Endothelial cell of umbilical vein (primary cell): ENCODE measurements around the gene ALDH1A2. TPM values are rescaled to one million over a fixed set of nuclear protein-coding genes. Genes with fewer than 3 reads are reported as not detected.

Source experiments
- BruUV-seq: library from RNA; stranded (reverse); fragments of 400-500 nt; replicated peaks from 2 replicates; lab custom pipeline; 2021; lab: Mats Ljungman, UMichigan
- CTCF ChIA-PET: fragments of 300-600, 350-600 bp; sonication (Branson Sonifier 250); formaldehyde crosslinking; loops from one replicate; lab custom pipeline; 2021; ENCODE audit warnings: antibody characterized with exemption, inconsistent platforms; lab: Charles Lee
- POLR2A ChIA-PET: fragments of 300-600, 350-600 bp; sonication (Branson Sonifier 250); formaldehyde crosslinking; loops from one replicate; lab custom pipeline; 2021; ENCODE audit warnings: antibody characterized with exemption, inconsistent platforms; lab: Charles Lee
- DNase-seq: peaks from one replicate; pipeline ENCODE4 v3.0.0-alpha.2; 2011; ENCODE audit warnings: low read depth, low spot score
- FAIRE-seq: peaks from 2 replicates; lab custom pipeline; 2011; peaks lifted over from hg19 to GRCh38; lab: Jason Lieb, UNC
- H2AFZ ChIP-seq: 2 replicates; pipeline ENCODE4 v1.6.0; 2012; ENCODE audit warnings: low read depth, low read length, control low read depth, inconsistent platforms
- H3K27ac ChIP-seq: 2 replicates; pipeline ENCODE4 v1.5.1; 2011; ENCODE audit warnings: low read depth, mild to moderate bottlenecking, control low read depth, low read length, moderate library complexity; ENCODE audit not compliant: insufficient read depth
- H3K27me3 ChIP-seq, 2 experiments: 2 replicates each; pipeline versions ENCODE4 v1.6.0 to v1.6.1; 2011; ENCODE audit warnings: low read length in 2 of 2, mixed read lengths in 1 of 2; ENCODE audit not compliant: control insufficient read depth in 2 of 2, insufficient read depth in 2 of 2
- H3K36me3 ChIP-seq, 2 experiments: 2 replicates in 1 of 2; 3 replicates in 1 of 2; pipeline ENCODE4 v1.5.1; 2011; ENCODE audit warnings: low read length in 2 of 2, mild to moderate bottlenecking in 1 of 2, moderate library complexity in 1 of 2; ENCODE audit not compliant: control insufficient read depth in 2 of 2, insufficient read depth in 2 of 2; ENCODE audit errors: extremely low read depth in 1 of 2
- H3K4me1 ChIP-seq: 3 replicates; pipeline ENCODE4 v1.5.1; 2011; ENCODE audit warnings: mild to moderate bottlenecking, low read length; ENCODE audit not compliant: control insufficient read depth, insufficient read depth; ENCODE audit errors: extremely low read depth
- H3K4me2 ChIP-seq: 2 replicates; pipeline ENCODE4 v1.6.1; 2011; ENCODE audit warnings: low read length, control low read depth, mixed read lengths; ENCODE audit not compliant: insufficient read depth
- H3K4me3 ChIP-seq, 3 experiments: fragments of 200-600 bp in 1 of 3; sonication (generic), shearing (Covaris generic) in 1 of 3; replicated peaks in 1 of 3; 2 replicates each; pipeline ENCODE4 v1.5.1; 2011 to 2016; ENCODE audit warnings: control low read depth in 3 of 3, low read length in 3 of 3, mild to moderate bottlenecking in 2 of 3, inconsistent platforms in 1 of 3, low read depth in 1 of 3, moderate library complexity in 1 of 3; ENCODE audit not compliant: insufficient read depth in 1 of 3
- H3K79me2 ChIP-seq: 2 replicates; pipeline ENCODE4 v1.6.0; 2012; ENCODE audit warnings: low read length, inconsistent platforms; ENCODE audit not compliant: control insufficient read depth, insufficient read depth
- H3K9ac ChIP-seq: replicated peaks from 2 replicates; pipeline ENCODE3; 2011; ENCODE audit warnings: low read length, control low read depth; ENCODE audit not compliant: insufficient read depth; ENCODE audit errors: extremely low read depth
- H3K9me1 ChIP-seq: replicated peaks from 3 replicates; pipeline ENCODE4 v1.6.0; 2011; ENCODE audit warnings: mild to moderate bottlenecking, low read length; ENCODE audit not compliant: control insufficient read depth, insufficient read depth; ENCODE audit errors: extremely low read depth
- H3K9me3 ChIP-seq: replicated peaks from 2 replicates; pipeline ENCODE4 v1.5.1; 2012; ENCODE audit warnings: low read length, inconsistent platforms; ENCODE audit not compliant: control insufficient read depth, insufficient read depth
- H4K20me1 ChIP-seq: replicated peaks from 2 replicates; pipeline ENCODE3; 2011; ENCODE audit warnings: mild to moderate bottlenecking, low read length; ENCODE audit not compliant: control insufficient read depth, insufficient read depth; ENCODE audit errors: extremely low read depth
- GATA2 ChIP-seq: IDR thresholded peaks from 2 replicates; pipeline ENCODE4 v1.7.0; 2011; ENCODE audit warnings: low read depth, mild to moderate bottlenecking, moderate library complexity, mixed read lengths, low read length; ENCODE audit not compliant: insufficient read length, insufficient read depth
- JUN ChIP-seq: IDR thresholded peaks from 2 replicates; pipeline ENCODE4 v1.6.1; 2011; ENCODE audit warnings: borderline replicate concordance, low read depth; ENCODE audit not compliant: insufficient read length, insufficient read depth
- POLR2AphosphoS5 ChIP-seq: IDR thresholded peaks from 2 replicates; pipeline ENCODE4 v1.6.1; 2012; ENCODE audit warnings: low read depth, mild to moderate bottlenecking, control low read depth, low read length, moderate library complexity; ENCODE audit not compliant: insufficient read depth
- dilution Hi-C: fragments of 300-500 bp; cut with MboI; formaldehyde crosslinking; loops from one replicate; pipeline ENCODE4 v1.15.0; 2019; ENCODE audit warnings: low sequenced_read_pairs; ENCODE audit not compliant: extremely low pct_ligation_motif_present
- intact Hi-C: fragments of 100-400 bp; cut with micrococcal nuclease; formaldehyde crosslinking; loops from one replicate; pipeline ENCODE4 v1.10.0; 2022
- polyA plus RNA-seq, 4 experiments: library from polyadenylated mRNA; depleted of rRNA in 3 of 4; stranded (reverse) in 3 of 4; unstranded in 1 of 4; fragments of >200 nt; gene quantifications; 2 replicates each; pipeline versions ENCODE4 v1.2.1 to v1.2.3, GENCODE V29; 2011 to 2012; ENCODE audit warnings: missing spikeins in 1 of 4
- total RNA-seq: library from RNA; stranded (reverse); gene quantifications from 2 replicates; pipeline ENCODE4 v1.2.3, GENCODE V29; 2021
- TF ChIP-seq, protein P1 (sequence below), 2 donors: IDR thresholded peaks; 1 replicate in 1 of 2; 2 replicates in 1 of 2; pipeline ENCODE4 v1.5.1; 2011; ENCODE audit warnings: low read length in 2 of 2, mild to moderate bottlenecking in 2 of 2, moderate library complexity in 2 of 2, control low read depth in 1 of 2, inconsistent platforms in 1 of 2, low read depth in 1 of 2; ENCODE audit not compliant: insufficient read depth in 1 of 2; ENCODE audit errors: extremely low read depth in 1 of 2

ALDH1A2 gene
- total and polyA plus RNA-seq, 2 donors (not counting 3 experiments of a cell fraction or from before 2014, with no cell fraction given): 16.3 to 34.9 TPM

DNA sequence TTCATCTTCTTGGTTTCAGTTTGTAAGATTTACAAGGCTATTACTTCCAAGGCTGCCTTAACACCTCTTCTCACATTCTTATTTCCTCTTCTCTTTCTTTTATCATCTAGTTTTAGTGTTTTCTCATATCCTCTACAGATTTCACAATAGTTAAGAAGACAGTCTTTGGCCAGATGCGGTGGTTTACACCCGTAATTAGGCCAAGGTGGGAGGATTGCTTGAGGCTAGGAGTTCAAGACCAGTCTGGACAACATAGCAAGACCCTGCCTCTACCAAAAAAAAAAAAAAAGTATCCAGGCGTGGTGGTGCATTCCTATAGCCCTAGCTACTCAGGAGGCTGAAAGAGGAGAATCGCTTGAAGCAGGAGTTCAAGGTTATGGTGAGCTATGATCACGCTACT, 3.5 kb upstream of the ALDH1A2 start:
- Histone ChIP-seq H3K4me2 (no peak overlapping the region), H3K4me3 (no peak overlapping the region), H4K20me1 (no peaks in the 10 kb centered on the region), H3K27me3 (no peaks in the 10 kb centered on the region), H3K36me3 (no peaks in the 10 kb centered on the region), H2AFZ (no peak overlapping the region), H3K9ac (no peak overlapping the region), H3K27ac (no peak overlapping the region), H3K79me2 (peaks cover 8% of the 10 kb centered on the region), H3K9me3 (no peaks in the 10 kb centered on the region), H3K4me1 (peaks cover 6% of the 10 kb centered on the region), H3K9me1 (no peaks in the 10 kb centered on the region)
- FAIRE-seq (no peak), DNase-seq (no peak)
- dilution Hi-C loops: loop anchor here (25.0 kb wide), 1 partner anchor 207 kb away; no protein-coding TSS in a partner anchor
- CTCF ChIA-PET: interaction anchor here (0.8 to 12.9 kb wide), 12 partner anchors 16 to 404 kb away, joined by 3 to 636 read pairs (median 46); partner anchors contain the start of gene POLR2M
- intact Hi-C loops: loop anchor here (10.0 kb wide), 1 partner anchor 724 kb away; no protein-coding TSS in a partner anchor
- TF ChIP-seq JUN (no peak), GATA2 (no peak), POLR2AphosphoS5 (no peak)
- TF ChIP-seq, protein P1, sequence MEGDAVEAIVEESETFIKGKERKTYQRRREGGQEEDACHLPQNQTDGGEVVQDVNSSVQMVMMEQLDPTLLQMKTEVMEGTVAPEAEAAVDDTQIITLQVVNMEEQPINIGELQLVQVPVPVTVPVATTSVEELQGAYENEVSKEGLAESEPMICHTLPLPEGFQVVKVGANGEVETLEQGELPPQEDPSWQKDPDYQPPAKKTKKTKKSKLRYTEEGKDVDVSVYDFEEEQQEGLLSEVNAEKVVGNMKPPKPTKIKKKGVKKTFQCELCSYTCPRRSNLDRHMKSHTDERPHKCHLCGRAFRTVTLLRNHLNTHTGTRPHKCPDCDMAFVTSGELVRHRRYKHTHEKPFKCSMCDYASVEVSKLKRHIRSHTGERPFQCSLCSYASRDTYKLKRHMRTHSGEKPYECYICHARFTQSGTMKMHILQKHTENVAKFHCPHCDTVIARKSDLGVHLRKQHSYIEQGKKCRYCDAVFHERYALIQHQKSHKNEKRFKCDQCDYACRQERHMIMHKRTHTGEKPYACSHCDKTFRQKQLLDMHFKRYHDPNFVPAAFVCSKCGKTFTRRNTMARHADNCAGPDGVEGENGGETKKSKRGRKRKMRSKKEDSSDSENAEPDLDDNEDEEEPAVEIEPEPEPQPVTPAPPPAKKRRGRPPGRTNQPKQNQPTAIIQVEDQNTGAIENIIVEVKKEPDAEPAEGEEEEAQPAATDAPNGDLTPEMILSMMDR (IDR thresholded peaks at IDR 0.05; ENCODE audit: extremely low read depth in 1 of 2, insufficient read depth in 1 of 2, low read depth in 1 of 2, low read length in 2 of 2): no peak
- BruUV-seq: no TSS peak
- POLR2A ChIA-PET: no interaction called here
